ENCODE data around the gene PRKCQ. TPM values are rescaled to one million over a fixed set of nuclear protein-coding genes. Genes with fewer than 3 reads are reported as not detected.

PRKCQ gene
- total and polyA plus RNA-seq, 2 of the 13 experiments (the other 11 are each of a cell fraction or from before 2014, with no cell fraction given), result 0.13 to 0.35 TPM

GRCh38 chr10:6383096-6383812 is 196.8 kb downstream of the PRKCQ start:
- H3K79me2 ChIP-seq (ENCODE audit: insufficient read depth, low read length), result no peaks in the 10 kb centered on the region
- no peak overlapping the region for H3K4me2 ChIP-seq (ENCODE audit: low read depth, low read length)
- TF ChIP-seq ZNF75D (CRISPR knock-in tag; IDR thresholded peaks at IDR 0.05; ENCODE audit: borderline replicate concordance) (no peak), MTF1 (CRISPR knock-in tag; IDR thresholded peaks at IDR 0.05) (no peak), NR2F2 (IDR thresholded peaks at IDR 0.05; ENCODE audit: borderline replicate concordance, low read depth) (no peak), PHF21A (CRISPR knock-in tag; IDR thresholded peaks at IDR 0.05) (no peak), TBL1XR1 (IDR thresholded peaks at IDR 0.05; ENCODE audit: borderline replicate concordance, low read length, partially characterized antibody) (no peak), PAX8 (CRISPR knock-in tag; IDR thresholded peaks at IDR 0.05; ENCODE audit: borderline replicate concordance) (no peak), NFATC3 (CRISPR knock-in tag; IDR thresholded peaks at IDR 0.05) (no peak), RFX1 (IDR thresholded peaks at IDR 0.05) (no peak), RARG (CRISPR knock-in tag; IDR thresholded peaks at IDR 0.05; ENCODE audit: low read depth) (no peak), RFXAP (CRISPR knock-in tag; IDR thresholded peaks at IDR 0.05; ENCODE audit: borderline replicate concordance) (no peak), MED8 (CRISPR knock-in tag; IDR thresholded peaks at IDR 0.05; ENCODE audit: insufficient replicate concordance) (no peak), ATF2 (CRISPR knock-in tag; IDR thresholded peaks at IDR 0.05) (no peak)
- TF ChIP-seq, protein P1, sequence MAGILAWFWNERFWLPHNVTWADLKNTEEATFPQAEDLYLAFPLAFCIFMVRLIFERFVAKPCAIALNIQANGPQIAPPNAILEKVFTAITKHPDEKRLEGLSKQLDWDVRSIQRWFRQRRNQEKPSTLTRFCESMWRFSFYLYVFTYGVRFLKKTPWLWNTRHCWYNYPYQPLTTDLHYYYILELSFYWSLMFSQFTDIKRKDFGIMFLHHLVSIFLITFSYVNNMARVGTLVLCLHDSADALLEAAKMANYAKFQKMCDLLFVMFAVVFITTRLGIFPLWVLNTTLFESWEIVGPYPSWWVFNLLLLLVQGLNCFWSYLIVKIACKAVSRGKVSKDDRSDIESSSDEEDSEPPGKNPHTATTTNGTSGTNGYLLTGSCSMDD (CRISPR knock-in tag; IDR thresholded peaks at IDR 0.05), result no peak
- intact Hi-C loops (cut with micrococcal nuclease; ENCODE audit: unreplicated experiment) (no loop called here), in situ Hi-C loops (cut with HindIII; ENCODE audit: extremely low pct_ligation_motif_present, low pct_unique_long_range_greater_than_20kb) (no loop called here)
- ChIA-PET CTCF (ENCODE audit: low intra/inter-chr PET ratio, low total read pairs) (no interaction called here), POLR2A (no interaction called here)
- no peak overlapping the region for H2AFZ ChIP-seq (ENCODE audit: low read length)
- no peak for DNase-seq (ENCODE audit: low spot score)
- H3K4me1 ChIP-seq (ENCODE audit: insufficient read depth, low read length), result peaks cover 4% of the 10 kb centered on the region; the same call in 1 of the 2 replicates
- H3K4me3 ChIP-seq (replicated peaks in 1 of 3; ENCODE audit: insufficient read depth in 1 of 3, low read depth in 2 of 3, low read length in 3 of 3), result no peak overlapping the region
- BruUV-seq (replicated peaks), result no TSS peak
- H3K36me3 ChIP-seq (replicated peaks in 1 of 2; ENCODE audit: control insufficient read depth in 1 of 2, insufficient read depth in 2 of 2, low read length in 2 of 2), result no peaks in the 10 kb centered on the region
- H3K27me3 ChIP-seq (ENCODE audit: control insufficient read depth in 1 of 2, insufficient read depth in 2 of 2, low read length in 2 of 2), result peaks cover 1 to 7% of the 10 kb centered on the region in 2 experiments; a peak in 2 of 5 replicates
- no peak overlapping the region for H3K27ac ChIP-seq (ENCODE audit: extremely low read length, insufficient read depth, low read length)
- no peaks in the 10 kb centered on the region for H4K20me1 ChIP-seq (ENCODE audit: insufficient read depth, low read length)
- H3K9ac ChIP-seq (ENCODE audit: insufficient read depth, low read depth, low read length), result no peak overlapping the region
- no peak for ATAC-seq
- FAIRE-seq, result no peak
- WGBS (ENCODE audit: low lambda C conversion rate), result 33% methylated on average over 6 of the region's 8 CpGs
- peaks cover 29% of the 10 kb centered on the region for H3K9me3 ChIP-seq (ENCODE audit: low read length)

Measured in HepG2 (cell line).